Measurements from ENCODE around the gene REM1.
A peak's percentile ranks its signal among the peaks of the same experiment; 100 is the strongest.
"Not testable (repeated sequence)": the region's sequence is repeated elsewhere in the genome, so short reads cannot be mapped to it uniquely, and the experiment has no call there.

REM1 gene

DNA sequence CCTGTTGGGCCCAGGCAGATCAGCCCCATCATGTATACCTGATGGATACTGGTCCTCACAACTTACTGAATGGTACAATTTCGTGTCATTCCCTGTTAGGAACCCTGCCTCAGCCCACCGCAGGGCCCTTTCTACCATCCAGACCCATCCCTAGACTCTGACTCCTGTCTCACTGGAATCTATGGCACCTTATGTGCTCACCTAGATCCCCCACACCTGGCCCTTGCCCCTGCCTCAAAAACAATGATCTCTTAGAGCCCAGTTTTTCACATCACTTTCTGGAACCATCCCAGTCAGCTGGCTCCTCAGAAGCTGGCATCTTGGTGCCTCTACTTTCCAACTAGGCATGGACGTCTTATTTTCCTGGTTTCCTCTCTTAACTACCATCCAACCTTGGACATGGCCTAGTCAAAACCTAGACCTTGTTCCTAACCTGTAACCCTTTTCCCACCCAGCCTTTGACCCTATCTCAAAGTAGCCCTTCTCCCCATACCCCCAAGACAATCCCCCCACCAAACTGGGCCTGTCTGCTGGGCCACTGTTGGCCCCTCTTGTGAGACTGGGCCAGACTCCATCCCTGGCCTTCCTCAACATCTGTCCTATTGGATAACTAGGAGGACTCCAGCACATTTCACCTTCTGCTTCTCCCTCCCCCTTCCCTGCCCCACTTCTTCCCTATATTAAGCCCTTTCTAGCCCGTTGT lies 40.1 kb downstream of the REM1 start:
- no peak for TF ChIP-seq CTCF (IDR thresholded peaks at IDR 0.05; ENCODE audit: control insufficient read depth, insufficient read depth, low read depth, low read length, missing control alignments)
- H3K4me3 ChIP-seq (ENCODE audit: control insufficient read depth, low read depth, low read length), result peak overlapping the region; percentile 70
- DNase-seq (ENCODE audit: low read depth), result no peak

DNA sequence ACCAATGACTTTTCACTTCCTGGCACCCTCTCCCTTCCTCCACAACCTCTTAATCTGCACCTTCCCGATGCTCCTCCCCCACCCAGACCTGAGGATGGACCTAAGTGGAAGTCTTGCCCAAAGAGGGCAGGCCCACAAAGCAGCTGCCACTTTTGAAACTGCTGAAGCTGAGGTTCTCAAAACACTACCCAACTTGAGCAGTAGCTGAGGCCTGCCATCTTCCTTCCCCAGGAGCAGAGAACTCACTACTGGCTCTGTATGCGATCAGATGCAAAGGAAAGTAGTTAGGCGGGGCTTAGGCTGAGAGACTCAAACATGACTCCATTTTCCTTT lies 40.7 kb downstream of the REM1 start:
- no peak for TF ChIP-seq CTCF (IDR thresholded peaks at IDR 0.05; ENCODE audit: control insufficient read depth, insufficient read depth, low read depth, low read length, missing control alignments)
- H3K4me3 ChIP-seq (ENCODE audit: control insufficient read depth, low read depth, low read length), result peak overlapping the region; percentile 70
- DNase-seq (ENCODE audit: low read depth), result no peak

GRCh38 chr20:31516166-31516565 lies 41.1 kb downstream of the REM1 start:
- peak overlapping the region; percentile 70 for H3K4me3 ChIP-seq (ENCODE audit: control insufficient read depth, low read depth, low read length)
- no peak for DNase-seq (ENCODE audit: low read depth)
- TF ChIP-seq CTCF (IDR thresholded peaks at IDR 0.05; ENCODE audit: control insufficient read depth, insufficient read depth, low read depth, low read length, missing control alignments), result no peak

- no peak for DNase-seq (ENCODE audit: low read depth)
- TF ChIP-seq CTCF (IDR thresholded peaks at IDR 0.05; ENCODE audit: control insufficient read depth, insufficient read depth, low read depth, low read length, missing control alignments), result no peak
- no peak overlapping the region; the same call in 1 of the 2 replicates for H3K4me3 ChIP-seq (ENCODE audit: control insufficient read depth, low read depth, low read length)
These were observed 41.6 kb downstream of the REM1 start for GRCh38 chr20:31516651-31517050.

DNA sequence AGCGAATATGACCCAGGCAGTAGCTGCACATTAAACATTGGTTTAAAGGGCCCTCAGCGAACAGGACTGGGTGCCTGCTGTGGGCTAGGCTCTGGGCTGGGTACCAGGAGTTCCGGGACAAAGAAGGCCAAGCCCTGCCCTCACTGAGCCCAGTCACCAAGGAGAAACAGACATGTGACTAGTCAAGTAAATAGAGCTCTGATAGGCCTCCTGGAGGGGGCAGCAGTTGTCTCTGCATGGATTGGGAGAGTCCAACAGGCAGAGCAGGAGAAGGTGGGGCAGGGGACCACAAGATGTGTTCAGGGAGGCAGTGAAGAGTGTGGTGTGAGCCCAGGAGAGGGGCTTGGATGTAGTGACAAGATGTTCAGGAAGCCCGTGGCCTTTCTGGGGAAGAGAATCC lies 42.3 kb downstream of the REM1 start:
- peak; percentile 53 for TF ChIP-seq CTCF (IDR thresholded peaks at IDR 0.05; ENCODE audit: control insufficient read depth, insufficient read depth, low read depth, low read length, missing control alignments)
- no peak overlapping the region; the same call in 1 of the 2 replicates for H3K4me3 ChIP-seq (ENCODE audit: control insufficient read depth, low read depth, low read length)
- DNase-seq (ENCODE audit: low read depth), result peak; percentile 28

DNA sequence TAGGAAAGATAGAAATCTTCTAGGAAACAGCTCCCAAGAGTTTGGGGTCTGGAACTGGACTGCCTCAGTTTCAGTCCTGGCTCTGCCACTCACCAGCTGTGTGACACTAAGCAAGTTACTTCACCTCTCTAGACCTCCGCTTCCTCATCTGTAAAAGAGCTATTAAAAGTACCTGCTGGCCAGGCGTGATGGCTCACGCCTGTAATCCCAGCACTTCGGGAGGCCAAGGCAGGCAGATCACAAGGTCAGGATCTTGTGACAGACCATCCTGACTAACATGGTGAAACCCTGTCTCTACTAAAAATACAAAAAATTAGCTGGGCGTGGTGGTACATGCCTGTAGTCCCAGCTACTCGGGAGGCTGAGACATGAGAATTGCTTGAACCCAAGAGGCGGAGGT lies 46.2 kb downstream of the REM1 start:
- DNase-seq (ENCODE audit: low read depth); H3K4me3 ChIP-seq (ENCODE audit: control insufficient read depth, low read depth, low read length): not testable (repeated sequence)

DNA sequence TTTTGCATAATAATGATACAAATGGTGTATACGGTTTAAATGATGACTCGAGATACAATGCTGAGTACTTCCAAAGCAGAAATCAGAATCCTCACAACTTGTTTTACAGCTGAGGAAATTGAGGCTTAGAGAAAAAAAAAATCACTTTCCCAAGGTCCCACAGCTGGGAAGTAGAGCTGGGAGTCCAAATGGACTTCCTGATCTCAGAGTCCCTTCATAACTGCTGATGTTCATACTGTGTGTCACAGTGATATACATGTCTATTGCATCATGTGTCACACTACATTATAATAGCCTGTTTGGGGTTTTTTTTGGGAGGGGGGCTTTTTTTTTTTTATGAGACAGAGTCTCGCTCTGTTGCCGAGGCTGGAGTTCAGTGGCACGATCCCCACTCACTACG lies 47.6 kb downstream of the REM1 start:
- TF ChIP-seq CTCF (IDR thresholded peaks at IDR 0.05; ENCODE audit: control insufficient read depth, insufficient read depth, low read depth, low read length, missing control alignments), result no peak
- DNase-seq (ENCODE audit: low read depth), result no peak
- no peak overlapping the region for H3K4me3 ChIP-seq (ENCODE audit: control insufficient read depth, low read depth, low read length)
